RWPE2 (cell line): ENCODE measurements around the gene GPR132.

Experiments used
- ATAC-seq: fragments of 200-7000 bp; cut with Tn5 transposase; 3 replicates; pipeline ENCODE4 v1.9.1; 2021; ENCODE audit warnings: low read depth
- DNase-seq: peaks from one replicate; pipeline ENCODE4 v3.0.0-alpha.2; 2020; ENCODE audit warnings: low spot score
- H3K27ac ChIP-seq: fragments of 450-650 bp; 2 replicates; pipeline ENCODE4 v1.5.1; 2017; ENCODE audit warnings: mild to moderate bottlenecking; ENCODE audit not compliant: poor library complexity, severe bottlenecking
- H3K27me3 ChIP-seq: fragments of 250-450 bp; sonication (Bioruptor Pico); 2 replicates; pipeline ENCODE4 v1.5.1; 2021; ENCODE audit warnings: mild to moderate bottlenecking, moderate library complexity; ENCODE audit not compliant: insufficient read depth, poor library complexity, severe bottlenecking
- H3K36me3 ChIP-seq: fragments of 250-450 bp; sonication (Bioruptor Pico); 2 replicates; pipeline ENCODE4 v1.5.1; 2020; ENCODE audit warnings: low read depth, mild to moderate bottlenecking, moderate library complexity
- H3K4me1 ChIP-seq: fragments of 250-450 bp; sonication (Bioruptor Pico); 2 replicates; pipeline ENCODE4 v1.5.1; 2021; ENCODE audit warnings: mild to moderate bottlenecking, moderate library complexity; ENCODE audit not compliant: insufficient read depth, poor library complexity, severe bottlenecking
- H3K4me3 ChIP-seq: fragments of 250-450 bp; sonication (Bioruptor Pico); 2 replicates; pipeline ENCODE4 v1.5.1; 2021; ENCODE audit warnings: mild to moderate bottlenecking, moderate library complexity; ENCODE audit not compliant: severe bottlenecking
- H3K9me3 ChIP-seq: fragments of 250-450 bp; sonication (Bioruptor Pico); 2 replicates; pipeline ENCODE4 v1.5.1; 2021; ENCODE audit warnings: mild to moderate bottlenecking, moderate library complexity; ENCODE audit not compliant: severe bottlenecking
- CTCF ChIP-seq: fragments of 450-650 bp; IDR thresholded peaks from one replicate; pipeline ENCODE4 v1.5.1; 2017; ENCODE audit warnings: mild to moderate bottlenecking, moderate library complexity; ENCODE audit not compliant: poor library complexity, severe bottlenecking

Gene GPR132

GRCh38 chr14:105098316-105098715, 33.1 kb upstream of the GPR132 start:
- Histone ChIP-seq H3K4me3 (no peak overlapping the region), H3K36me3 (no peaks in the 10 kb centered on the region), H3K27ac (peak overlapping the region; percentile 44), H3K4me1 (peaks cover 17% of the 10 kb centered on the region), H3K9me3 (no peaks in the 10 kb centered on the region), H3K27me3 (no peaks in the 10 kb centered on the region)
- no peak for TF ChIP-seq CTCF
- peak; percentile 51 for DNase-seq
- ATAC-seq, result no peak

- Histone ChIP-seq H3K27me3 (no peaks in the 10 kb centered on the region), H3K4me1 (peaks cover 18% of the 10 kb centered on the region), H3K9me3 (no peaks in the 10 kb centered on the region), H3K27ac (peak overlapping the region; percentile 44), H3K36me3 (no peaks in the 10 kb centered on the region), H3K4me3 (no peak overlapping the region)
- ATAC-seq (no peak), DNase-seq (no peak)
- no peak for TF ChIP-seq CTCF
Measured at GRCh38 chr14:105097794-105098127, 32.5 kb upstream of the GPR132 start.

- no peak for TF ChIP-seq CTCF
- Histone ChIP-seq H3K36me3 (no peaks in the 10 kb centered on the region), H3K27me3 (no peaks in the 10 kb centered on the region), H3K27ac (no peak overlapping the region), H3K9me3 (no peaks in the 10 kb centered on the region), H3K4me3 (no peak overlapping the region), H3K4me1 (peaks cover 29% of the 10 kb centered on the region)
- DNase-seq (peak; percentile 63), ATAC-seq (no peak)
Measured at GRCh38 chr14:105096206-105096875, 31.1 kb upstream of the GPR132 start.

DNA sequence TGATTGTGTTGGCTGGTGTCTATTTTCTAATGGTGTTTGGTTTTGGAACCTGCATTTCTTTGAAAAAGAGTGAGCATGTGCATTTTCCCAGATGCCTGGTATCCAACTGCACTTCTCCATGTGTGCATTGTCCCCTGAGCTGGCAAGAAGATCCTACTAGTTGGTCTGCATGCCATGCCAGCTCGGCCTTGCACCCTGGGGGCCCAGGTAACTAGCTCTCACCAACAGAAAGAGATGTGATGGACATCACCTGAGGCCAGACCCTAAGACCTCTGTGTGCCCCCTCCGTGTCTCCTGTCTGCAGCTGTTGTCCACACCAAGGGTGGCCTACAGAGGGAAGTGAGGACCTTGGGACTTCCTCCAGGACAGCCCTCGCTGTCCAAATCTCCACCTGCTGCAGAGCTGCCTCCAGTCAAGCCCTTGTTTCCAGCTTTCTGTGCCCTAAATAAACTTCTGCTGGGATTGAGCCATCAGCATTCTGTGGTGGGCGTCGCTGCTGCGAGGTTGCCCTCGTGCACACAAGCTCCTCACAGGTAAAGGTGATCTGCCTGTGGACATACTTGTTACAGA, 30.1 kb upstream of the GPR132 start:
- Histone ChIP-seq H3K4me3 (no peak overlapping the region), H3K4me1 (peaks cover 37% of the 10 kb centered on the region), H3K36me3 (no peaks in the 10 kb centered on the region), H3K27ac (no peak overlapping the region), H3K9me3 (no peaks in the 10 kb centered on the region), H3K27me3 (no peaks in the 10 kb centered on the region)
- DNase-seq, result peak; percentile 64
- ATAC-seq, result no peak
- TF ChIP-seq CTCF, result no peak

- no peak for TF ChIP-seq CTCF
- H3K36me3 ChIP-seq, result no peaks in the 10 kb centered on the region
- no peaks in the 10 kb centered on the region for H3K9me3 ChIP-seq
- peak; percentile 76 for DNase-seq
- H3K4me1 ChIP-seq, result peaks cover 37% of the 10 kb centered on the region
- H3K4me3 ChIP-seq, result peak overlapping the region; percentile 50
- no peak for ATAC-seq
- H3K27me3 ChIP-seq, result no peaks in the 10 kb centered on the region
- peak overlapping the region; percentile 96 for H3K27ac ChIP-seq
Measured at GRCh38 chr14:105094193-105094907, 29.1 kb upstream of the GPR132 start.
